Stimulated activated CD8-positive, alpha-beta memory T cell treated with anti-CD3 and anti-CD28 coated beads, Interleukin-7, amount 100 ng/mL, for 4 hours (primary cell): ENCODE results near the gene RXRA.

ENCODE experiments used
- DNase-seq, 2 donors: peaks; one replicate each; pipeline ENCODE4 v3.0.0-alpha.2; 2020; ENCODE audit warnings: low read depth in 2 of 2

The RXRA gene

GRCh38 chr9:134381671-134382516 is 55.6 kb downstream of the RXRA start:
- peak; percentile 17 to 39 for DNase-seq

- no peak for DNase-seq
Measured at GRCh38 chr9:134382733-134383132, 56.5 kb downstream of the RXRA start.

- no peak for DNase-seq
Measured at GRCh38 chr9:134383148-134383547, 56.9 kb downstream of the RXRA start.

DNA sequence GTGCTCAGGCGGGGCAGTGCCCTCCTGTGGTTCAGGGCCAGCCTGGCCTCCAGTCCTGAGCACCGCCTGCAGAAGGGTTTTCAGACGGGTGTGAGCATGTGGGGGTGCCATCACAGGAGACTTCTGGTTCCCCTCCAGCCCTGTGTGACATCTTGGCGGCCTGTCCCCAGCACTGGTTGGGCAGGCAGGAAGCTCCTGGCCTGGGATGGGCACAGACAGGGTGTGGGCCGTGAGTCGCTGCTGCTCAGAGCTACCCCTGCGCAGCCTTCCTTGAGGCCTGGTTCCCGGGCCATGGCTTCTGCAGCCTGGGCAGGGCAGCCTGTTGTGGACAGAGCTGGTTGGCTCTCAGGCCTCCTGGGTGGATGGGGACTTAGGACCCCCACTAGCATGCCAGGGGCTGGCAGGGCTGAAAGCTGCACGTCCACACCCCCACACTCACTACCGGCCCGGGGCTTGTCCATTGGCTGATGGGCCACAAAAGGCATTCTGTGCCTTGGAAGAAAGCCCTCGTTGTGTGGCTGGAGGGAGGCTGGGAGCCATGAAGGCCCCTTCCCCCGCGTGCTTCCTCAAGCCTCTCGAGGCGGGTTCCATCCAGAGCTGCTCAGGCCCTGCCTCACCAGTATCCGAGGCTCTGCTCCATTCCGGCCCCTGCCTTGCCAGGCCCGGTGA is 58.7 kb downstream of the RXRA start:
- DNase-seq = no peak

DNA sequence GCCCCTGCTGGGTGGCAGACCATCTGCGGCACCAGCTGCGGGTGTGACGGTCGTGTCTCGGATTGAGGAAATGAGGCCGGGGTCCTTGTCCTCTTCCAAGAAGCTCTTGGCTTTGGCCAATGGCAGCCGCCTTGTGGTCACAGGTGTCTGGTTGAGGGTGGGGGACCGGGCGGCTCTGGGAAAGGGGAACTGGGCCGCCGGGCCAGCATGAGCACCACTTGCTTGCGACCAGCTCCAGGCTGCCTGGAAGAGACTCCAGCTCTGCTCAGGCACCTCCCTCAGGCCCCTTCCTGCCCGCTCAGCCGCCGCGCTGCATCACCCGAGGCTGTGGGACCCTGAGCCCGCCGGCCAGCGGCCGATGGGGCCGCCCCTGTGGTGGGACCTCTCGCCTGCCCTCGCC is 59.7 kb downstream of the RXRA start:
- DNase-seq = no peak

DNA sequence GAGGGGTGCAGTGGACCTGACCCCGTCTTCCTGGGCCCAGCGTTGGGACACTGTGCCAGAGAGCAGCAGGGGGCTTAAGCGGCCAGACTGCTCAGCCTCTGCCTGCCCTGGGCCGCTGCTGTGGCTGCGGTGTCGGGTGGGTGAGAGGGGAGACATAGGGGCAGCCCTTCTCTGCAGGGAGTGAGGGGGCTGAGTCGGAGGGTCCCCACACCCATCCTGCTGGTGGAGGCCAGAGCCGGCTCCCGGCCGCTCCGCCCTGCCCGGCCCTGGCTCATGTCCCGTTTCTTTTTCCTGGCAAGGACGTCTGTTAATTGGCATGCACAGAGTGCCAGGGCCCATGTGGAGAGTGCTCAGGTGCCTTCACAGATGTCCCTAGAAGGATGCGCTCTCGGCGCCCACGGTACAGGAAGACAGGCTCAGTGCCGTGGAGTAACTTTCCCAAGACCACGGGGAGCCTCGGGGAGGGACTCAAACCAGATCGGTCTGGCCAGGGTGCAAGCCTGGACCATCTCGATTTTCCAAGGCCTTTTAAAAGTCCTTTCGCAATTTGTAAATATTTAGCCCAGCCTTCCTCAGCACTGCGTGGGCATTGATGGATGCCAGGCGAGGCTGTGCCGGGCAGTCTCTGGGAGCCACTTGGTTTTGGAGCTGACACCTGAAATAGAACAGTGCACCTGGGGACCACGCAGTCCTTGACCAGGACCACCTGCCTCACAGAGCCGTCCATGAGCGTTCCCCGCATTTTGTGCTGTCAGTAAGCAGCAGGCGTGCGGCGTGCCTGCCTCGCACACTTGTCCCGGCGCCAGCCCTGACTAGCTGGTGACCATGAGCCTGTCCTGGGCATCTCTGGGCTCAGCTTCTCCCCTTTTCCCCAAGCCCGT is 60.9 kb downstream of the RXRA start:
- no peak for DNase-seq

DNA sequence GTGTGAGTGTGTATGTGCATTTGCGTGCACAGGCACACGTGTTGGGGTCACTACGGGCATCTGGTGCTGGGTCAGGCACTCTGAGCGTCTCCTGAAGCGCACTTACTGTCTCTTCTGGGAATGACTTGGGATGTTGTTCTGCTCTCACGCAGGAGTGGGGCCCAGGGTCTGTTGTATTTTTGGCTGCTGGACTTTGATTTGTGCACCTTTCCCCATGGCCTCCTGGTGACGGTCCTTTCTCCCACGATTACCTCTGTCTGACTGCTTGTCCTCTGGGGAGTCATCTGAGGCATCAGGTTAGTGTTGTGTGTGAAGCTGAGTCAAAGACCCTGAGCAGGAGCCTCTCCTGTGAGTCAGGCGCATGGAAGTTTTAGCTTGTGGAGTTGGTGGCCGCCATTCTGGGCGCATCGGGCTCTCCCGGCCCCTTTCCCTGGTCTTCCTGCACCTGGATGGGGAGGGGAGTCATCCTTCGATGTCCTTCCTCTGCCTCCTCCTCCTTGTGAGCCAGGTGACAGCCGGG is 62.1 kb downstream of the RXRA start:
- DNase-seq = no peak

- no peak for DNase-seq
Measured at GRCh38 chr9:134388976-134389375, 62.7 kb downstream of the RXRA start.

DNA sequence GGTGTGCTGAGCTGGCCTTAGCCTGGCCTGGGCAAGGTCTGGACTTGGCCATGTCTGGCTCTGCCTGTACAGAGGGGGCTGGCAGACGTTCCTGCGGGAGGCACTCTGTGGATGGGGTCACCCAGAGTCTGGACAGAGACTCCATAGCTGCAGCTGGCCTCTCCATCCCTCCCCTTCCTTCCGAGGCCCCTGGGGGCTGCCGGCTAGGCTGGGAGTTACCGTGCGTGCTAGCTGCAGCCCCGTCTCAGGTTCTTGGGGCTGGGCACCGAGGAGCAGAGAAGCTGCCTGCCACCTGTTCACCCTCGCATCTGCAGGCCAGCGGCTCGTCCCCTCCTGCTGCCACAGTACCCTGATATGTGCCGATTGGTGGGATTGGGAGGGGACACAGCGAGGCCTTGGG is 63.4 kb downstream of the RXRA start:
- DNase-seq = no peak

DNA sequence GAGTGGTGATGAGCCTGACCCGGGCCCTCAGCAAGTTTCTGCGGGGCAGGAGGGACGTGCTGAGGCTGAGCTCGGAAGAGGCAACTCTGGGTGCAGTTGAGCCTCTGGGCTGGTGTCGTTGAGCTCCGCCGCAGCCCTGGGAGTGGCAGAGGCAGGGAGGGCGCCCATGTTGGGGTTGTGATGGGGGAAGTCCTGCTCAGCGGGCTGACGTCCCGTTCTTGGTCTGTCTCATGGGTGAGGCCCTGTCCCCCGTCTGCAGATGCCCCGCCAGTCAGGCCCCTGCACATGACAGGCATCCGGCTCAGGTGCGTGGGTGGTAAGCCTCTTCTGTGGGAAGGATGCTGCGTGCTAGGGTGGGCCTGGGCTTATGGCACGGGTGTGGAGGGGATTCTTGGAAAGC is 64.3 kb downstream of the RXRA start:
- DNase-seq = peak; percentile 58 to 67

- DNase-seq = no peak
Measured at GRCh38 chr9:134390947-134391318, 64.7 kb downstream of the RXRA start.

GRCh38 chr9:134391319-134392231 is 65.3 kb downstream of the RXRA start:
- peak; percentile 65 to 72 for DNase-seq

DNA sequence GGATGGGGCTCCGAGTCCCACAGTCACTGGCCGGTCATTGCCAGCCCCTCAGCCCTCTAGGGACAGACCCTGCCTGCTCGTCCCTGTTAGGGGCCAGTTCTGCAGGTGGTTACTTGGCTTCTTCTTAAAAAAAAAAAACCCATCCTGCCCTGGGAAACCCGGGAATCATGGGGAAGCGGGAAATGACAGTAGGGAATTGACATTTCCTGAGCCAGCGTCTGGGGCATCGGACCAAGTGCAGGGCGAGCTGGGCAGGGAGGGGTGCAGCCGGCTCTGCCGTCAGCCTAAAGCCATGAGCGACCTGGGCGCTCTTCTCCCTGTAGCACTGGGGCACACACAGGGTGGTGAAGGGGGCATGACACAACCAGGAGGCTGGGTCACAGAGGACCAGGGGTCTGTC is 66.6 kb downstream of the RXRA start:
- DNase-seq = no peak

GRCh38 chr9:134393582-134394280 is 67.5 kb downstream of the RXRA start:
- no peak for DNase-seq

DNA sequence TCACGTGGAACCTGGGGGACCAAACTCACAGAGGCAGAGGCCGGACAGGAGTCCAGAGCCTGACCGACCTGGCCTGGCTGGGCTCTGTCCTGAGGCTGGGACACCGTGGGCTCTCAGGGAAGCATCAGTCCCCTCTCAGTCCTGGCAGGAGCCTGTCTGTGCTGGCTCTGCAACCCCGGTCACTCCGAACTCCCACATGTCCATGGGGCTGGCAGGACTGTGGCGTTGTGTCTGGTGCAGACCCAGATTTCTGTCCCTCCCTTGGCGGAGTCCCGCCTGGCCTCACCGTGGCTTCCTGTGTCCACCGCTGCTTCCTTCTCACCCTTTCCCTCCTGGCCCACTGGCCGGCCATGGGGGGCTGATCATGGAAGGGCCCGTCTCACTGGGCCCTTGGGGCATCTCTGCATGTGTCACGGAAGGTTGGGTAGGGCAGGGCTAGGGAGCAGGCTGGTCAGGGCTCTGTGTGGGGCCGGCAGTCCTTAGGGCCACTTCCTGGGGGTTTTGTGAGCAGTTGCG is 68.8 kb downstream of the RXRA start:
- no peak for DNase-seq

DNA sequence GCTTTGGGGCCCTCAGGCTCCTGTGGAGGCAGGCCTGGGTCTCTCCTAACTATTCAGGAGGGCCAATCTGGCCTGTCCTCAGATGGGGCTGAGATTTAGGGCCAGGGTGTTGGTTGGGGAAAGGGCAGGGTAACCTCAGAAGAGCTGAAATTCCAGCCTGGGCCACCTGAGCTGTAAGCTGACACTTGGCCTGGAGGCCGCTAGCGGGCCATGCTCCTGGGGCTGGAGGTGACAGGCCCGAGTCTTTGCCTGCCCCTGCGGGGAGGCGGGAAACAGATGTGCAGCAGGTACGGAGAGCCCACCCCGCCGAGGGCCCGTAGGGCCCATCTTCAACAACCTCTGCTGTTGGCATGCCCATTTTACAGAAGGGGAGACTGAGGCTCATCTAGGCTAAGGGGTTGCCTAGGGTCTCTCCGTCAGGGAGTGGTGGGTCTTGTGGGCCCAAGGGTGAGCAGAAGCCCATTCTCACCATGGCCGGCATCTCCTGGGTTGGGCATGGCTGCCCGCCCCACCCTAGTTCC is 69.5 kb downstream of the RXRA start:
- no peak for DNase-seq

DNA sequence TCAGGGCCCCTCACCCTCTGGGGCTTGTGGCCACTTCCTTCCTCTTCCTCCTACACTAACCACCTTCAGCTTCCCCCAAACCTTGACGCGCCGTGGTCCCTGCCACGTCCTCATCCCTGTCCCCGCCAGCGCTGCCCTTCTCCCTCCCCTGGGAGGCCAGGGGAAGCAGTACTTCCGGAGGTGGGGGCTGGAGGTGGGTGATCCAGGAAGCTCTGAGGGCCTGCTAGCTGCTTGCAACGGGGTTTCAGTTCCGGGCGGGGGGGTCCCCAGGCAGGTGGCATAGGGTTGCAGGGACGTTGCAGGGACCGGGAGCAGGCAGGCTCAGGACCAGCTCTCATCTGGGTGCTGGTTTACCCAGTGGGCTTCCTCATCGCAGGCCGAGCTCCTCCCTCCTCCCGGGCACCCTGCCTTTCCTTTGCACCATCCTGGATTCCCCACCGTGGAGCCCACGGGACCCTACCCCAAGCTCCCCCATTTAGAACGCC is 70.0 kb downstream of the RXRA start:
- DNase-seq = peak; percentile 24 to 49

- peak; percentile 37 to 47 for DNase-seq
Measured at GRCh38 chr9:134396825-134397224, 70.6 kb downstream of the RXRA start.

DNA sequence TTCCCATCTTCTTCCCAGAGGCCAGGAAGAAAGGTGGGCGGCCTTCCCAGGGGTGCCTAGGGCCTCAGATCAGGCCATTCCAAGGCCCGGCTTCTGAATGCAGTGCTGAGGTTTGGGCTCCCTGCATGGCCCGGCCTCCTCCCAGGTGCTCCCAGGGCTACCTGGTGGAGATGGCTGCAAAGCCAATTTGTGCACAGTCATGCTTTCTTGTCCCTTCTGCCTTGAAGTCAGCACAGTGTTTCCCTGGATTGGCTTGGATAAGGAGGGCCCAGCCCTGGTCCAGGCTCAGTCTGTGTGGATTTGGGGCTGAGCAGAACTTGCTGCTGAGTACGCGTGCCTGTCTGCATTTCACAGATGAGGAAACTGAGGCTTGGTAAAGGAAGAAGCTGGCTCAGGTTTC is 72.5 kb downstream of the RXRA start:
- DNase-seq = no peak
